NCI-H524 treated with DMSO at 0.1 percent for 48 hours (cell line): ENCODE data around the gene S100A16.
"Not testable (repeated sequence)": the region's sequence is repeated elsewhere in the genome, so short reads cannot be mapped to it uniquely, and the experiment has no call there.

Experiments used
- DNase-seq: peaks from one replicate; lab custom pipeline; 2025; lab: John Stamatoyannopoulos, UW

Gene S100A16

GRCh38 chr1:153563483-153563901 lies 49.4 kb downstream of the S100A16 start:
- DNase-seq = no peak

- DNase-seq = not testable (repeated sequence)
Observed at GRCh38 chr1:153562021-153562420, 50.9 kb downstream of the S100A16 start.

- no peak for DNase-seq
Observed at GRCh38 chr1:153561466-153561985, 51.4 kb downstream of the S100A16 start.

- no peak for DNase-seq
Observed at GRCh38 chr1:153560771-153561465, 52.0 kb downstream of the S100A16 start.

GRCh38 chr1:153560241-153560640 lies 52.7 kb downstream of the S100A16 start:
- DNase-seq = no peak

- DNase-seq = no peak
Observed at GRCh38 chr1:153557877-153558276, 55.1 kb downstream of the S100A16 start.
